NCI-H2196 (cell line): ENCODE results near the gene NEDD1.
A peak's percentile ranks its signal among the peaks of the same experiment; 100 is the strongest.

Experiments
- DNase-seq: peaks from one replicate; lab custom pipeline; 2025; ENCODE audit not compliant: unreplicated experiment; lab: John Stamatoyannopoulos, UW

NEDD1 gene, protein sequence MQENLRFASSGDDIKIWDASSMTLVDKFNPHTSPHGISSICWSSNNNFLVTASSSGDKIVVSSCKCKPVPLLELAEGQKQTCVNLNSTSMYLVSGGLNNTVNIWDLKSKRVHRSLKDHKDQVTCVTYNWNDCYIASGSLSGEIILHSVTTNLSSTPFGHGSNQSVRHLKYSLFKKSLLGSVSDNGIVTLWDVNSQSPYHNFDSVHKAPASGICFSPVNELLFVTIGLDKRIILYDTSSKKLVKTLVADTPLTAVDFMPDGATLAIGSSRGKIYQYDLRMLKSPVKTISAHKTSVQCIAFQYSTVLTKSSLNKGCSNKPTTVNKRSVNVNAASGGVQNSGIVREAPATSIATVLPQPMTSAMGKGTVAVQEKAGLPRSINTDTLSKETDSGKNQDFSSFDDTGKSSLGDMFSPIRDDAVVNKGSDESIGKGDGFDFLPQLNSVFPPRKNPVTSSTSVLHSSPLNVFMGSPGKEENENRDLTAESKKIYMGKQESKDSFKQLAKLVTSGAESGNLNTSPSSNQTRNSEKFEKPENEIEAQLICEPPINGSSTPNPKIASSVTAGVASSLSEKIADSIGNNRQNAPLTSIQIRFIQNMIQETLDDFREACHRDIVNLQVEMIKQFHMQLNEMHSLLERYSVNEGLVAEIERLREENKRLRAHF

DNA sequence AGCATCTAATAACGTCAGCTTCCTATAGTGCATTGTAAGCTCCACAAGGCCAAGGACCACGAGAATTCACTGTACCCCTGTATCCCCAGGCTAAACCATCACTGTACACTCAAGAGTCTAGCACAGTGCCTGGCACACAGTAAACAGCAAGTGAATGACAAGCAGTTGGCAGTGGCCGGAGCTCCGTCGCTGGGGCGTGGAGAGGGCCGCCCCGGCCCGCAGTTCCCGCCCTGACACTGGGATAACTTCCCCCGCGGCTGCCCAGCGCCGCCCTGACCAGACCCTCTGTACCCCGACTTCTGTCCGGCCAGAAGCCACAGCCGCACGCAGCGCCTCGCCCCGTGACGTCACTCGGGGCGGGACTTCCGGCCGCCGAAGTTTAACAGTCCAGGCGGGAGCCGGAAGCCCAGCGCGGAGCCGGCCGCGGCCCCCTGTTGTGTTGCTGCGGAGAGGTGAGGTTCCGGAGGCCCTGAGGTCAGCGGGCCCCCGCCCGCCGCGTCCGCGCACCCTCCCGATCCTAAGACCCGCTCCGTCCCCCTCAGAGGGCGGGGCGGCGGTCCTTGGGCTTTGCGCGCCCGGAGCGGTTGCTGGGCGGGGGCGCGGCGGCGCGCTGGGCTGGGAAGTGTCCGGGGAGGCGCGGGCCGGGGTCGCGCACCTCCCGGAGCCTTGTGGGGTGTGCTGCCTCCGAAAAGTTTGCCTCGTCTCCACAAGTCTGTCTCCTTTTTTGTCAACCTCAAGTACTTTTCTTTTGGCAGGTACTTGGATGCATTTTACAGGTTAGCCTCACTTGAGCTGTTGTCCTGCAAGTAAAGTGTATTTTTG lies at the start of gene NEDD1:
Gene NEDD1, plus strand, starts transcription at position 409 of the 822 bp plus-strand sequence. CDS start 2,503 bp downstream, outside the sequence.
- peak; percentile 91 for DNase-seq

DNA sequence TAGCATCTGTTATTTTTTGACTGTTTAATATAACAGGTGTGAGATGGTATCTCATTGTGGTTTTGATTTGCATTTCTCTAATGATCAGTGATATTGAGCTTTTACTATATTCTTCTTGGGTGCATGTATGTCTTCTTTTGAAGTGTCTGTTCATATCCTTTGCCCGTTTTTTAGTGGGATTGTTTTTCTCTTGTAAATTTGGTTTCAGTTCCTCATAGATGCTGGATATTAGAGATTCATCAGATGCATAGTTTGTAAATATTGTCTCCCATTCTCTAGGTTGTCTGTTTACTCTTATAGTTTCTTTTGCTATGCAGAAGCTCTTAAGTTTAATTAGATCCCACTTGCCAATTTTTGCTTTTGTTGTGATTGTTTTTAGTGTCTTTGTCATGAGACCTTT lies 48.9 kb upstream of the NEDD1 start:
- DNase-seq: no peak

DNA sequence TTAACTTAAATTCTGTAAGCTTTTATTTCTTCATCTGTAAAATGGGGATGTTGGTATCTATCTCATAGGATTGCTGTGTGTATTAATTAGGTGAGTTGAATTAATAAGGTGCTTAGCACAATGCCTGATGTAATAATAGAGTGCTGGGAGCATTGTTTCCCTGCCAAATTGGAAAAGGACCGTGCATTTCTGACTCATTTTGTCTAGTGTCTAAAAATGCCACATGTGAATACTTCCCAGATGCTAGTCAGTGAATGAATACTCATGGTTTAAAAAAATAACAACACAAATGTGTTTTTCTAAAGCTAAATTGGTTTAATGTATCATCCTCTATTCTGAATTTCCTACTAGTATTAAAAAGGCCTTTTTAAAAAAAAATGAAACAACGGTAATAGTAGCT lies 45.4 kb upstream of the NEDD1 start:
- no peak for DNase-seq

DNA sequence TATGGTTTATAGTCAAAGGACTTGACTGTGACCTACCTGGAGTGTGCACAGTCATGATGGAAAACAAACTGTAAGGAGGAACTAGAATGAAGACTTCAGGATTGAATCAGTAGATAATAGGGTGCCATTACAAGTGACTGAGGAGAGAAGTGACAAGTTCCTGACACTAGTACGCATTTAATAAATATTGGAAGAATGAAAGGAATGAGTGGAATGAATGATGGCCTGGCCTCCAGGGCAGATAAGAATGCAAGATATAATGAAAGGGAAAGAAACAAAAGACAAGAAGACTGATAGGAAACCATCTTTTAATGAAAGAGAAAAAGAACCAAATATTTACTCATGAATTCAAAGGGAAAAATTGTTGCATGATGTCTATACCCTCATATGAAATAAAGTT lies 44.7 kb upstream of the NEDD1 start:
- no peak for DNase-seq

DNA sequence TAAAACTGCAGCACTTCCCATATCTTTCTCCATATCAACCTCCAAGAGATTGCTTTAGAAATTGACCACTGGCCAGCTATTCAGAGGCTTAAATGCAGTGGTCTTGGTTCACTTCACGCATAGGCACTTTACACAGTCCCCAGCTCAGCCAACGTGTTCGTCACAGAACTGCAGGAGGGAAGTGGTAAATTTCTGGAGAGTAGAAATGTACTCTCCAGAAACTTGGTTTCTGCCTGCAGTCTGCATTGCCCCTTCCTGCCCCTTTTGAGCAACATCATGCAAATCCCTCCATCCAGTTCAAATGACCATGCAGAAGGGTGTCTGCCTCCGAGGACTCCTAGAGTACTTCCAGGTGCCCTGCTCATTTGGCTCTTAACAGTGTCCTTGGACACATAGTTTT lies 42.7 kb upstream of the NEDD1 start:
- DNase-seq: no peak

DNA sequence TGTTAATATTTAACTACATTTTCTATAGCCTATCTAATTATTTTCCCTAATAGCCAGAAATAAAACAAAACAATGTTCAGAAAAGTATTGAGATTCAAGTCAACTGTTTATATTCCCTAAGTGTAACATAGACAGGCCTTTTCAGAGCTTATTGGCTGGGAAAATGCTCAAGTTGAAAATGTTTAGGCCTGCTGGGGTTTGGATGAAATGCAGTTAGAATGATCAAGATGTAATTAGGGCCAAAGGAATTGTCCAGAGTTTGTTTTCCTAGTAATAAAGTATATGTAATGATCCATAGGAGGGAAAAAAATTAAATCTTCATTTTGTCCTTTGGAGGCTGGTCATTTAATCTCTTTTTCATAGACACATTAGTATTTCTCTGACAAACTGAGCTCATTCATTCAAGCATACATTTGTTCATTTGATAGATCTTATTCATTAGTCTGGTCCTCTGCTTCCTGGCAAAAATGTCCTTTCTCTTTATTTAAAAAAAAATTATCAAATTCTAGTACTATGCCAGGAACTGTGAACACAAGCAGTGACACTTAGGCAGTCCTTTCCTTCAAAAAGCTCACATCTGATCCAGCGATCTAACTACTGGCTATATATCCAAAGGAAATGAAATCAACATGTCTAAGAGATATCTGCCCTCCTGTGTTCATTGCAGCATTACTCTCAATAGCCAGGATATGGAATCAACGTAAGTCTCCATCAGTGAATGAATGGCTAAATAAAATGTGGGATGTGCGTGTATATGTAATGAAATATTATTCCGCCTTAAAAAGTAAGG lies 40.1 kb upstream of the NEDD1 start:
- no peak for DNase-seq

DNA sequence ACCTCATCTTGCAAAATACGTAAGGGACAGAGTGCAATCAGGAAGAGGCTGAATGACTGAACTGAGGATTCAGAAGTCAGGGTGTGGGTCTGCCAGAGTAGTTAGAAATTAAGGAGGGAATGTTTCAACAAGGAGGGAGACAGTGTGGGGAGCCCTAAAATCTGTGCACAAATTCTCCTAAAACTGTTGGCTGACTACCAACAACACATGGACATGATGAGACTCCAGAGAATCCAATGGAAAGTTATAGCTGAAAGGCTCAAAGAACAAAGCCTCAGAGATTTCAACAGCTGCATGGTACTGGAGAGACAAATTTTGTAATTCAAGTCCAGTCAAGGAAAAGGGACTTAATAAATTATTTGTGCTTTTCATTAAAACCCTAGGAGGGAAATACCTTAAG lies 36.1 kb upstream of the NEDD1 start:
- no peak for DNase-seq

DNA sequence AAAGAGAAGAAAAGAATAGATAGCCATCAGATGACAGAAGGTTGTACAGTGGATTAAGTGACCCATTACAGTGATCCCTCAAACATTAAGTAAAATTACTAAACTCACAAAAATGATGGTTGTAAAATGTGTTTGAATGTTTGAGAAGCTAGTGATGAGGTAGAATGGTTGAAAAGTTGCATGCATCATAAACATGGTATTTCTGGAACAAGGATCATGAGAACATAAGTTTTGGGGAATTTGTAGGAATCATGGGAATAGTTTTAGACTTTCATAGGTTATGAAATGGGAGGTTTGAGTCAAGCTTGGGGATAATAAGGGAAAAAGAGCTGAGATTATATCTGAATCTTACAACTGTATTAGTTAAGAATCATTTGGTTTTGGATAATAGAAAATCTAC lies 34.1 kb upstream of the NEDD1 start:
- no peak for DNase-seq

DNA sequence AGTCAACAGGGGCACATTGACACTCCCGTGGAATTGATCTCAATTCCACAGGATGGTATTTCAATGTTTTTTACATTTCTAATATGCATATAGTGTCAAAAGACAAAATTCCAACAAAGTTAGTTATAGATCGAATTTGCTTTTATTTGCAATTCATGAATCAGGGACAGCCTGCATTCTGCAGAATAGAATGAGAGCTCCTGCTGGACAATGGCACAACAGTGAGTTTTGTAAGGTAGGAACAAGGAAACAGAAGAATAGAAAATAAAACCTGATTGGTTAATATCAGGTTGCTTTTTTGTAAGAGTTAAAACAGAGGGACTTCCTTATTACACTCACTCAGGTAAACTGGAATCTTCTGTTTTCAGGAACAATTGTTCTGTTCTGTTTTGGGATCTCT lies 32.8 kb upstream of the NEDD1 start:
- no peak for DNase-seq

DNA sequence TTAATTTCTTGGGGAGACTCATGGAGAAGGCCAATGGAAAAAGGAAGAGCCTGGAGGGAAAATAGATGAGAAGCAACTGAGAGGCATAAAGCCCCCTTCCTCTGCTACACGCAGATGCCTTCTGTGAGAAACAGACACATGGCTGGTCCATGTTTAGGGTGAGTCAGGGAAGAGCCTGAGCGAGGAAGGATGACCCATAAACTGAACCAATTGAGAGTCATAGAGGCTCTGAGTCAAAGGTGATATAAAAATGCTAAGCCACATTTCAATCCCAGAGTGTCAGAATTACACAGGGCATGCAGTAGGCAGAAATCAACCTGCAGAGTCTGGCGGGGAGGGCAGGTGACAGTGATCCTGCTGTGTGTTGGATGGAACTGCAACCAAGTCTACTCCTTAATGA lies 30.1 kb upstream of the NEDD1 start:
- DNase-seq: no peak

DNA sequence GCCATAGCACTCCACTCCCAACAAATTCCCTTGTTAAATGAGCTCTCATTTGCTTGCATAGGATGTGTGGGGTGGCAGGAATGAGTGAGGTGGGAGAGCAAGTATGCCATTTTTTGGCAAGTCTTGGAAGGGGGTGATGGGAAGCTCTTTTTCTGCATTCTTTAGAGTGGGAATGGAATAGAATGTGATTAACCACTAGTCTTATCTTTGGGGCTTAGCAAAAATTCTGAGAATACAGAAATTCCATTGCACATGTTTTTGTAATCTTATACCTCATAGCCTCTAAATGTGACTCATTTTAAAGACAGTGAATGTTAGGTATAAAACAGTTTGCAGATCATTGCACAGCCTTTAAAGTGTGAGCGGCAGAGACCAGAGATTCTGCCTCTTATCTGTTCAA lies 28.4 kb upstream of the NEDD1 start:
- no peak for DNase-seq

DNA sequence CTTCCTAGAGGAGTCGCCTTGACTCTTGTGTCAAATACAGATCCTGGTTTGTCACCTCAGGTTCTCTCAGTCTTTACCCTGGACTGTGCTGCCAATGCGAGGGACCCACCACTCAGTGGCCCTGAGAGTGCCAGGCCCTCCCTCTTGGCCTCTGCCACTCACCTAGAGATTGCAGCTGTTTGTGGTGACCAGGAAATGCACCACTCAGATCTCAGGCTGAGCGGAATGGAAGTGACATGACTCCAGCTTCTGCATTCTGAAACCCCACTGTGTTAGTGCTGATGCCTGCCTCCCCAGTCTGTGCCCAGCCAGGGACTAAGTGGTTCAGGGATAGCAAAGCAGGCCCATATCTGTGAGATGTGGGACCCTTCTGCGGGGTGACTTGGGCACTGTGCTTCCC lies 27.8 kb upstream of the NEDD1 start:
- DNase-seq: no peak

DNA sequence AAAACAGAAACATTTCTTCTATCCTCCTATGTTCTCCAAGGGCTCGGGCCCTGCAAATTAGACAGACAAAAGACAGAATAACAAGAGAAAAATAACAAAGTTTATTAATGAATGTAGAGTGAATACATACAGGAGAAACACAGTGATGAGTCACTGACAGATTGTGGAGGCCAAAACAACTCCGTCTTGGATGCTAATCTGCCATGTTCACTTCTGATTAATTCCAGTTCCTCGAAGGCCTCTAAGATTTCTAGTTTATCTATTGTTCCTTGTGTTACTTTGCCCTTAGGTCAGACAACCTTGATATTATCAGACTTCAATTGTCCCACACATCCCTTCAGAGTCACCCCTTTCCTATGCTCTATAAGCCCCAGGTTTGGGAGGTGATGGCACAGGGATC lies 26.8 kb upstream of the NEDD1 start:
- no peak for DNase-seq

DNA sequence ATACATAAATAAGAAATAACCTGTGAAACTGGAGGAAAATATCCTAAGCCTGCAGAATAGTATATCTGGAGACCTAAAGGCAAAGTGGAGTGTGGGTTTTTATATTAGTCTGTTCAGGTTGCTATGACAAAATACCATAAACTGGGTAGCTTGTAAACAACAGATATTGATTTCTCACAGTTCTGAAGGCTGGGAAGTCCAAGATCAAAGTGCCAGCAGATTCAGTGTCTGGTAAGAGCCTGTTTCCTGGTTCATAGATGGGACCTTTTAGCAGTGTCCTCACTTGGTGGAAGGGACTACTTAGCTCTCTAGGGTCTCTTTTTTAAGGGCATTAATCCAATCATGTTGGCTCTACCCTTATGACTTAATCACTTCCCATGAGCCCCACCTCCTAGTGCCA lies 25.4 kb upstream of the NEDD1 start:
- DNase-seq: no peak

DNA sequence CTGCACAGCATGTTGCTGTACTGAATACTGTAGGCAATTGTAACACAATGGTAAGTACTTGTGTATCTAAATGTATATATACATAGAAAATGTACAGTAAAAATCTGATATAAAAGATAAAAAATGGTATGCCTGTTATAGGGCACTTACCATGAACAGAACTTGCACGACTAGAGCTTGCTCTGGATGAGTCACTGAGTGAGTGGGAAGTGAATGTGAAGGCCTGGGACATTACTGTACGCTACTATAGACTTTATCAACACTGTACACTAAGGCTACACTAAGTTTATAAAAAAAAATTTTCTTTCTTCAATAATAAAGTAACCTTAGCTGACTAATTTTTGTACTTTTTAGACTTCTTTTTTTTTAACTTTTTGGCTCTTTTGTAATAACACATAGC lies 24.2 kb upstream of the NEDD1 start:
- no peak for DNase-seq

DNA sequence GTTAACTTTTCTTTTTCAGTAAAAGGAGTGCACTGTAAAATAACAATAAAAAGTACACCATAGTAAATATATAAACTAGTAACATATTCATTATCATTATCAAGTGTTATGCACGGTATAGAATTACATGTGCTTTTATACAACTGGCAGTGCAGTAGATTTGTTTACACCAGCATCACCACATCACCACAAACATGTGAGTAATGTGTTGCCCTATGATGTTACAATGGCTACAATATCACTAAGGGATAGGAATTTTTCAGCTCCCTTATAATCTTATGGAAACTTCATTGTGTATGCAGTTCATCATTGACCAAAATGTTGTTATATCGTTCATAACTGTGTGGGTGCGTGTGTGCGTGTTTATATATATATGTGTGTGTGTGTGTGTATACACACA lies 23.5 kb upstream of the NEDD1 start:
- DNase-seq: no peak

DNA sequence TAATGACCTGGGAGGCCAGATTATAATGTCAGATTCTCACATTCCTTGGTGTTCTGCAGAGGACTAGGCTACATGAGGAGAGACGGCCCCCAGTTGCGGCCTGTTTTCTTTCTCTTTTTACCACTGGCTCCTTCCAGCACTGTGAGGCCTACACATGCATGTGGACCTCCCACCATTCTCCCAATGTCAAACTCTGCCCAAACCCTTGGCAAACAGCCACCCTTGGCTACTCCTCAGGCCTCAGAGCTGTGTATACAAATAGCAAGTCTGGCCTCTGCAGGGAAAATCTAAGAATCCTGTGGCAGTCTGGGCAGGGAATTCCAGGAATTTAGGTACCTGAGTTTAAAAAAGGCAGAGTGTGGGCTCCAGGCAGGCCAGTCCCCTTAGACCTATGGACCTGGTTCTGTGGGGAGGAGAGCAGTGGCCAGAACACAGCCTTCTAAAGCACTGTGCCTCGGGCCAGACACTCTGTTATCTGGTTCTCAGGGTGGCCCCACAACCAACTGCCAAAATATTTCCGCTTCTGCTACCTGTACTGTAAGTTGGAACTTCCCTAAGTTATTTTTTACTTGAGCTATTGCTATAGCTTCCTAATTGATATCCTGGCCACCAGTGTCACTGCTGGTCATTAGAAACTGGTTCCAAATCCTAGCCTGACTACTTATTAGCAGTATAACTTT lies 19.9 kb upstream of the NEDD1 start:
- no peak for DNase-seq

DNA sequence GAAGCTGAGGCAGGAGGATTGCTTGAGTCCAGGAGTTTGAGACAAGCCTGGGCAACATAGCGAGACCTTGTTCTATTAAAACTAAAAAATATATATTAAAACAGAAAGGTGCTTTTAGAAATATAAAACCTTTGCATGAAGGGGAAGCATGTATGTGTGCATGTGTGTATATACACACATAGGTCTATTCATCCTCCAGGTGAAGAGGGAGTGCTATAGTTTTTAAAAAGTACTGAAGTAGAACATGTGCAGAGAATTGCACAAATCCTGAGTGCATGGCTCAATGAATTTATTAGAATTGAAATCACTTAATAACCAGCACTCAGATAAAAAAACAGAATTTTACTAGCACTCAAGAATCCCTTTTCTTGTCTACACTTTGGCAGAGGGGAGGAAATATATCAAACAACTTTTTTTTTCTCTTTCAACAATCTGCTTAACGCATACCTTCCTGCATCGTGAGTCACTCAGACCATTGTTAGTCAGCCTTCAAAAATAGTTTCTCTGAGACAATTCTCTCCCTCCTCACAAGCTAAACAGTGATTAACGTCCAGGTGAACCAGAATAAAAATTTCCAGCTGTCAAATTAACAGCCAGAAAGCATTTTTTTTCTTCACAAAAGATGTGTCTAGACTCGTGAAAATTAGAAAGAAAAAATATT lies 17.7 kb upstream of the NEDD1 start:
- no peak for DNase-seq

DNA sequence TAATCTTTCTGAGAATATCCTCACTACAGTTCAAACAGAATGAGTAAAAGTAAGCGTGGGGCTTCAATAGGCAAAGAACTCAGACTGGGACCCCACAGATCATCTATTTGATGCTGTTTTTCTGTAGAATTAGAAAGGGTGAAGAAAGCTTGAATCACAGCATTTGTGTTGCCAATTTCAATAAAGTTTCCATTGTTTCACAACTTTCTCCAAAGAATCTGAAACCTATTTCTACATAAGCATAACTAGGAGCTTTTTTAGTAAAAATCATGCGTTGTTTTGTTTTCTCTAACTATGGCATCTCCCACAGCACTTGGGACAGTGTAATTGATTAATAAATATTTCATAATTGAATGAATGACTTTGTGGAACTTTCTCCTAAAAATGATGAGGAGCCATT lies 16.7 kb upstream of the NEDD1 start:
- DNase-seq: no peak

DNA sequence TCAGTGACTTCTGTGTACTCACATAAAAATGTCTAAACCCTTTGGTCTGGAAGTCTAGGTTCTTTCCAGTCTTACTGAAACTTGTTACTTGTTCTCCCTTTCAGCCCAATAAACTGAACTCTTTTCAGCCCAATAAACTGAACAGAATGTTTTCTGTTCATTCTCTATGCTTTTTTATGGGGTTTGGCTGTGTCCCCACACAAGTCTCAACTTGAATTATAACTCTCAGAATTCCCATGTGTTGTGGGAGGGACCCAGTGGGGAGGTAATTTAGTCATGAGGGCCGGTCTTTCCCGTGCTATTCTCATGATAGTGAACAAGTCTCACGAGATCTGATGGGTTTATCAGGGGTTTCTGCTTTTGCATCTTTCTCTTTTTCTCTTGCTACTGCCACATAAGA lies 15.0 kb upstream of the NEDD1 start:
- no peak for DNase-seq
